Stomach (tissue), 9 donors: ENCODE measurements around the gene BPIFB1. TPM values are rescaled to one million over a fixed set of nuclear protein-coding genes. Genes with fewer than 3 reads are reported as not detected.

Source experiments
- DNase-seq, 2 donors: peaks; one replicate each; pipeline versions ENCODE4 v3.0.0 to v3.0.0-alpha.2; 2013 to 2019
- H3K27ac ChIP-seq, 5 donors: fragments of 200-600 bp in 4 of 5; sonication (generic) in 4 of 5; one replicate each; pipeline ENCODE4 v1.5.1; 2013 to 2019; ENCODE audit warnings: mild to moderate bottlenecking in 1 of 5, moderate library complexity in 1 of 5
- H3K27me3 ChIP-seq, 3 donors: fragments of 200-600 bp; sonication (generic); one replicate each; pipeline ENCODE4 v1.5.1; 2017 to 2019; ENCODE audit warnings: mixed run types in 1 of 3
- H3K36me3 ChIP-seq, 4 donors: fragments of 200-600 bp; sonication (generic); 1 replicate in 3 of 4; 2 replicates in 1 of 4; pipeline ENCODE4 v1.5.1; 2016 to 2019
- H3K4me1 ChIP-seq, 4 donors: fragments of 200-600 bp; sonication (generic); one replicate each; pipeline ENCODE4 v1.5.1; 2016 to 2019
- H3K4me3 ChIP-seq, 4 donors: fragments of 200-600 bp; sonication (generic) in 3 of 4; one replicate each; pipeline ENCODE4 v1.5.1; 2016 to 2019; ENCODE audit warnings: mild to moderate bottlenecking in 1 of 4
- H3K9me3 ChIP-seq, 4 donors: fragments of 200-600 bp; sonication (generic); one replicate each; pipeline ENCODE4 v1.5.1; 2016 to 2019
- CTCF ChIP-seq, 7 experiments: fragments of 450-650 bp in 4 of 7; fragments of 200-600 bp in 3 of 7; sonication (generic) in 3 of 7; IDR thresholded peaks; one replicate each; pipeline ENCODE4 v1.5.1; 2016 to 2019; ENCODE audit warnings: antibody characterized with exemption in 7 of 7, control low read depth in 2 of 7, mild to moderate bottlenecking in 1 of 7
- EP300 ChIP-seq: sonication (generic); formaldehyde crosslinking; IDR thresholded peaks from one replicate; pipeline ENCODE4 v1.6.1; 2017; ENCODE audit warnings: antibody characterized with exemption
- POLR2A ChIP-seq, 4 donors: fragments of 450-650 bp; IDR thresholded peaks; one replicate each; pipeline ENCODE4 v1.6.1; 2016; ENCODE audit warnings: antibody characterized with exemption in 4 of 4, control low read depth in 2 of 4, mild to moderate bottlenecking in 1 of 4, moderate library complexity in 1 of 4
- POLR2AphosphoS5 ChIP-seq, 3 donors: sonication (generic); formaldehyde crosslinking; IDR thresholded peaks; one replicate each; pipeline ENCODE4 v1.6.1; 2016; ENCODE audit warnings: antibody characterized with exemption in 3 of 3
- WGBS, 5 donors: extraction: QIAGEN DNeasy Blood & Tissue Kit in 3 of 5; methylation state at CpG; one replicate each; pipeline versions ENCODE4 v1.1.5 to v1.1.7; 2013 to 2018; 5-methylcytosine and 5-hydroxymethylcytosine counted together
- intact Hi-C: fragments of 100-400 bp; cut with DNase I; formaldehyde crosslinking; loops from one replicate; pipeline ENCODE4 v1.15.1; 2023; ENCODE audit warnings: low total_unique reads
- polyA plus RNA-seq, 3 donors: library from polyadenylated mRNA; stranded (reverse); fragments of 200-250 nt; gene quantifications; one replicate each; pipeline ENCODE4 v1.2.3, GENCODE V29; 2013
- total RNA-seq, 5 donors: library from RNA; depleted of rRNA; stranded (reverse); fragments of >200 nt; gene quantifications; one replicate each; pipeline versions ENCODE4 v1.1.0 to v1.2.3, GENCODE V29; 2014 to 2016
- donor health status: healthy with polysubstance abuse.
- donor health status: Bipolar disorder and iron deficiency.
- donor health status: healthy.

Gene BPIFB1
- total and polyA plus RNA-seq, 8 donors, result 2.3 to 169 (median 37.9) TPM; not detected in 1

- DNase-seq, result no peak
- intact Hi-C loops, result no loop called here
- Histone ChIP-seq H3K4me3 (no peak overlapping the region), H3K36me3 (no peaks in the 10 kb centered on the region), H3K27me3 (peaks cover 0 to 54% (median 0%) of the 10 kb centered on the region in 3 donors), H3K27ac (no peak overlapping the region), H3K9me3 (no peaks in the 10 kb centered on the region), H3K4me1 (no peaks in the 10 kb centered on the region)
- 84 to 96% (median 87%) methylated on average over 3 of the region's 3 CpGs for WGBS, 5 donors
- no peak for TF ChIP-seq EP300
- no peak for TF ChIP-seq CTCF (IDR thresholded peaks at IDR 0.05)
- TF ChIP-seq POLR2A (IDR thresholded peaks at IDR 0.05), result no peak
- TF ChIP-seq POLR2AphosphoS5 (IDR thresholded peaks at IDR 0.05), result no peak
Measured at GRCh38 chr20:33316958-33317357, 33.9 kb downstream of the BPIFB1 start.

DNA sequence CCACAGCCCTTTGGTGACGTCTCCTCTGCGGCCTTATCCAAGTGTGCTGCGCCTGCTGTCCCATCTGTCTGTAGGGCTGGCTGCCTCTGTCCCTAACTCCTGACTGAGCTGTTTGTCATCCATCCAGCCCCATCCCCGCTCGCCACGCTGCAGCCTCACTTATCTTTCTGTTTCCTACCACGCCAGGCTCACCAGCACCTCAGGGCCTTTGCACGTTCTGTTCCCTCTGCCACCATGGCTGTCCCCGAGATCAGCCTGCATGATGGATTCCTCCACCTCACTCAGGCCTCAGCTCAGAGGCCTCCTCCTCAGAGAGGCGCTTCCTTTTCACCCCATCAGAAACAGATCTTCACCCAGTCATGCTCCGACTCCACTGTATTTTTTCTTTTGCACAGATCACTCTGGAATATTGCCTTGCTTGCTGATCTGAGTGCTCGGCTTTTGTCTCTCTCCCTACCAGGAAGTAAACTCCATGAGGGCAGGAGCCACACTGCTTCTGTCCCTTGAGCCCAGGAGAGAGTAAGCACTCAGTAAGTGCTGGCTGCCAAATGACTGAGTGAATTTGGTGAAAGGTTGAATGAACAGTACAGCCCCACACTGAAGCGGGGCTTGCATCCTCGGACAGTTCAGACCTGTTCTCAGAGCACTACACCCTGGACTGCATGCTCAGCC lies 34.5 kb downstream of the BPIFB1 start:
- no peak for TF ChIP-seq POLR2AphosphoS5 (IDR thresholded peaks at IDR 0.05)
- TF ChIP-seq EP300, result no peak
- TF ChIP-seq CTCF (IDR thresholded peaks at IDR 0.05), result no peak
- TF ChIP-seq POLR2A (IDR thresholded peaks at IDR 0.05), result no peak
- WGBS, 5 donors, result 87 to 91% (median 90%) methylated on average over 14 of the region's 14 CpGs

GRCh38 chr20:33318096-33318429 lies 35.0 kb downstream of the BPIFB1 start:
- 28 to 65% (median 32%) methylated on average over 5 of the region's 5 CpGs for WGBS, 5 donors
- peaks cover 0 to 60% (median 0%) of the 10 kb centered on the region in 3 donors for H3K27me3 ChIP-seq
- no peaks in the 10 kb centered on the region for H3K36me3 ChIP-seq
- H3K4me3 ChIP-seq, result no peak overlapping the region
- intact Hi-C loops, result no loop called here
- no peaks in the 10 kb centered on the region for H3K9me3 ChIP-seq
- H3K27ac ChIP-seq, result no peak overlapping the region
- DNase-seq, result no peak
- TF ChIP-seq POLR2A (IDR thresholded peaks at IDR 0.05) (no peak), POLR2AphosphoS5 (IDR thresholded peaks at IDR 0.05) (no peak), EP300 (no peak), CTCF (IDR thresholded peaks at IDR 0.05) (no peak)
- H3K4me1 ChIP-seq, result no peaks in the 10 kb centered on the region

More for the DNA sequence above, 34.5 kb downstream of the BPIFB1 start:
- H3K27ac ChIP-seq, result no peak overlapping the region
- no peaks in the 10 kb centered on the region for H3K9me3 ChIP-seq
- no peaks in the 10 kb centered on the region for H3K36me3 ChIP-seq
- no peak overlapping the region for H3K4me3 ChIP-seq
- no peak for DNase-seq
- H3K4me1 ChIP-seq, result no peaks in the 10 kb centered on the region
- H3K27me3 ChIP-seq, result peaks cover 0 to 60% (median 0%) of the 10 kb centered on the region in 3 donors
- intact Hi-C loops, result no loop called here

- DNase-seq, result no peak
- no peak overlapping the region for H3K4me3 ChIP-seq
- H3K27me3 ChIP-seq, result peaks cover 0 to 63% (median 2%) of the 10 kb centered on the region in 3 donors
- no peak overlapping the region for H3K27ac ChIP-seq
- H3K4me1 ChIP-seq, result no peaks in the 10 kb centered on the region
- 48 to 71% (median 65%) methylated on average over 10 of the region's 10 CpGs for WGBS, 5 donors
- TF ChIP-seq EP300, result no peak
- TF ChIP-seq POLR2AphosphoS5 (IDR thresholded peaks at IDR 0.05), result no peak
- TF ChIP-seq CTCF (IDR thresholded peaks at IDR 0.05), result no peak
- TF ChIP-seq POLR2A (IDR thresholded peaks at IDR 0.05), result no peak
- no peaks in the 10 kb centered on the region for H3K9me3 ChIP-seq
- no peaks in the 10 kb centered on the region for H3K36me3 ChIP-seq
- intact Hi-C loops, result no loop called here
Measured at GRCh38 chr20:33320006-33320405, 37.0 kb downstream of the BPIFB1 start.
